ENCODE results near the gene CREBBP. TPM values are rescaled to one million over a fixed set of nuclear protein-coding genes. Genes with fewer than 3 reads are reported as not detected.

The CREBBP gene
- total and polyA plus RNA-seq, 2 donors (not counting 3 experiments of a cell fraction or from before 2014, with no cell fraction given) = 13.8 to 72.7 TPM

GRCh38 chr16:3738541-3738940 lies 142.0 kb downstream of the CREBBP start:
- FAIRE-seq (no peak), DNase-seq (ENCODE audit: low read depth, low spot score) (no peak)
- dilution Hi-C loops (cut with MboI; ENCODE audit: extremely low pct_ligation_motif_present, low sequenced_read_pairs) = no loop called here
- no peaks in the 10 kb centered on the region for H3K9me3 ChIP-seq (replicated peaks; ENCODE audit: control insufficient read depth, insufficient read depth, low read length)
- POLR2A ChIA-PET = no interaction called here
- H3K36me3 ChIP-seq (ENCODE audit: control insufficient read depth in 2 of 2, extremely low read depth in 1 of 2, insufficient read depth in 2 of 2, low read length in 2 of 2) = peaks cover 11 to 65% of the 10 kb centered on the region in 2 experiments
- no peak overlapping the region for H3K27ac ChIP-seq (ENCODE audit: insufficient read depth, low read depth, low read length)
- H2AFZ ChIP-seq (ENCODE audit: low read depth, low read length) = no peak overlapping the region
- H3K4me1 ChIP-seq (ENCODE audit: control insufficient read depth, extremely low read depth, insufficient read depth, low read length) = no peaks in the 10 kb centered on the region
- BruUV-seq (replicated peaks) = no TSS peak
- CTCF ChIA-PET = no interaction called here
- no peaks in the 10 kb centered on the region for H4K20me1 ChIP-seq (replicated peaks; ENCODE audit: control insufficient read depth, extremely low read depth, insufficient read depth, low read length)
- no peaks in the 10 kb centered on the region for H3K27me3 ChIP-seq (ENCODE audit: control insufficient read depth in 2 of 2, insufficient read depth in 2 of 2, low read length in 2 of 2)
- intact Hi-C loops (cut with micrococcal nuclease) = no loop called here
- no peak overlapping the region for H3K4me3 ChIP-seq (replicated peaks in 1 of 3; ENCODE audit: insufficient read depth in 1 of 3, low read depth in 1 of 3, low read length in 3 of 3)
- no peak overlapping the region for H3K4me2 ChIP-seq (ENCODE audit: insufficient read depth, low read length)
- no peak overlapping the region for H3K9ac ChIP-seq (replicated peaks; ENCODE audit: extremely low read depth, insufficient read depth, low read length)
- no peaks in the 10 kb centered on the region for H3K79me2 ChIP-seq (ENCODE audit: control insufficient read depth, insufficient read depth, low read length)
- TF ChIP-seq CTCF (IDR thresholded peaks at IDR 0.05; ENCODE audit: extremely low read depth in 1 of 2, insufficient read depth in 1 of 2, low read depth in 1 of 2, low read length in 2 of 2) = no peak
- TF ChIP-seq JUN (IDR thresholded peaks at IDR 0.05; ENCODE audit: borderline replicate concordance, insufficient read depth, insufficient read length, low read depth) = no peak
- no peak for TF ChIP-seq EZH2 (IDR thresholded peaks at IDR 0.05; ENCODE audit: borderline replicate concordance, low read depth, low read length, severe bottlenecking)
- no peak for TF ChIP-seq POLR2A (IDR thresholded peaks at IDR 0.05; ENCODE audit: low read depth, low read length)
- TF ChIP-seq FOS (IDR thresholded peaks at IDR 0.05; ENCODE audit: borderline replicate concordance, insufficient read depth, low read length) = no peak
- TF ChIP-seq MYC (IDR thresholded peaks at IDR 0.05; ENCODE audit: low read depth, low read length) = no peak
- TF ChIP-seq POLR2AphosphoS5 (IDR thresholded peaks at IDR 0.05; ENCODE audit: insufficient read depth, low read depth, low read length) = no peak
- TF ChIP-seq GATA2 (IDR thresholded peaks at IDR 0.05; ENCODE audit: insufficient read depth, insufficient read length, low read depth, low read length) = no peak
- TF ChIP-seq, protein P1, sequence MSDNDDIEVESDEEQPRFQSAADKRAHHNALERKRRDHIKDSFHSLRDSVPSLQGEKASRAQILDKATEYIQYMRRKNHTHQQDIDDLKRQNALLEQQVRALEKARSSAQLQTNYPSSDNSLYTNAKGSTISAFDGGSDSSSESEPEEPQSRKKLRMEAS (IDR thresholded peaks at IDR 0.05; ENCODE audit: insufficient read depth, insufficient read length) = no peak
- no peaks in the 10 kb centered on the region for H3K9me1 ChIP-seq (replicated peaks; ENCODE audit: control insufficient read depth, extremely low read depth, insufficient read depth, low read length)

Measured in endothelial cell of umbilical vein (primary cell).